GM21360 (cell line): ENCODE results near the gene CACNA1I.

ENCODE experiments used
- ATAC-seq: cut with Tn5 transposase; IDR thresholded peaks from one replicate; pipeline ENCODE4 v1.9.1; 2021; ENCODE audit warnings: mild to moderate bottlenecking, moderate library complexity; ENCODE audit not compliant: unreplicated experiment

Gene CACNA1I

GRCh38 chr22:39567135-39567946 lies 3.2 kb upstream of the CACNA1I start:
- ATAC-seq, result no peak

DNA sequence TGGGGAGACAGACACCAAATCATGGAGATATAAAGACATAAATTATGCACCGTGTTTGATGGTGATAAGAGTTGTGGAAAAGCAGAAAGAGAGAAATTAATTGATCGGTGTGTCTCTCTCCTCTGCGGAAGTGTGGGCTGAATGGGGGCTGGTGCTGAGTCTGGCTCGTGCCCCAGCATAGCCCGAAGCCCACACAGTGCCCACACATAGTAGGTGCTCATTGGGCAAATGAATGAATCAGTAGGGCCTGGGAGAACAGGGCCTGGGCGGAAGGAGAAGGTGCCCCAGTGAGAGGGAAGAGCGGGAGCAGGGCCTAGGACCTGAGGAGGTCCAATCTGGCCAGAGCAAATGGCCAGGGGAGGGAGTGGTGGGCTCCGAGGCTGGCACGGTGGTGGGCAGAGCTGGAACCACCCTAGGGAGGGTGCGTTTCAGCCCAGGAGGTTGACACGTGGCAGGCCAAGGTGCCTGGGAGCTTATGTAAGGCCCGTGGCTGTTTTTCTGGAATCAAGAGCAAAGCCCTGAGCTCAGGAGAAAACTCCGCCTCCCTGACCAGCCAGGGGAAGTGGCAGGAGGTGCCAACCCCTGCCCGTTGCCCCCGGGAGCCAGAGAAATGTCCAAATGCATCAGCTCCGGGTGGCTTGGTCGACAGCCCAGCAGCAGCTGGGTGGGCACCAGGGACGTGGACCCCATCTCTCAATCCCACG lies 2.1 kb upstream of the CACNA1I start:
- no peak for ATAC-seq

- ATAC-seq, result no peak
These were observed 1.5 kb upstream of the CACNA1I start for GRCh38 chr22:39569066-39569465.

- ATAC-seq, result no peak
These were observed 327 bp upstream of the CACNA1I start for GRCh38 chr22:39570226-39570625.

- ATAC-seq, result no peak
These were observed 985 bp downstream of the CACNA1I start for GRCh38 chr22:39571538-39571937.

DNA sequence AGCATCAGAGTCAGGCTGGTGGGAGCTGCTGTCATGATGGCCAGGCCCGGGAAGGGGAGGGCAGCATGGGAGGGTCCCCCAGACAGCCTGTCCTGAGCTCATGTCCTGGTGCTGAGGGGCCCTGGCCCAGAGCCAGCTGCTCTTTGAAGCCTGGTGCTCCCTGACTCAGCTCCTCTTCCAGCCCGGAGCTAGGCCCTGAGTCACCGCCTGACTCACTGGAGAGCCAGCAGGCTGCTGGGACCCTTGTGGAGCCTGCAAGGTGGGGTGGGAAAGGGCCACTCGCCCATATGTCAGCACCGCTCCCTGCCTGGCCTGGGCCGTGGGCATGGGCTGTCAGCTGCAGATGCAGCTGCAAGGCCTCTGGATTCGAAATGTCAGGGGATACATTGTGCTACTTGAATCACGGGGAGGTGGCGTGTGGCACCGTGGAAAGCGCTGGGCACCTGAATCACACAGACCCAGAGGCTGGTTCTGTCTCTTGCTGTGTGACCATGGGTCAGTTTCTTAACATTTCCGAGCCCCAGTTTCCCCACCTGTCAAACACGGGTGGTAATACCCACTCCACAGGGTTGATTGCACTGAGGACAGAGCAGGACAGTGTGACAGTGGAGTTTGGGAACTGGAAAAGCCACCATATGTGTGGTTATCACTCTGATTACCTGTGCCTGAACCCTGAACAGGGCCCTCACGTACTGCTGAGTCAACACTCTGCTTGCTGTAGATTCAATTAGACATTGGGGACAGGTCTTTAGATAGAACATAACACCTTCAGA lies 4.4 kb downstream of the CACNA1I start:
- ATAC-seq, result no peak

DNA sequence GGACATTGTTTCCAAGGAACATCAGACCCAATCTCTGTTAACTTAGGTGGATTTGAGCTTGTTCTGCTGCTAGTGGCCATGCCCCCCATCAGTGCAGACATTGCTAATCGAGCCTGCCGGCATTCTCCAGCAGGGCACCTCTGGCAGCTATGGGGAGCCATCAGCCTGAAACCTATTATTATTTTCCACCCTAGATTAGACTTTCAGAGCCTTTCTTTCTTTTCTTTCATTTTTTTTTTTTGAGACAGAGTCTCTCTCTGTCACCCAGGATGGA lies 4.9 kb downstream of the CACNA1I start:
- no peak for ATAC-seq

DNA sequence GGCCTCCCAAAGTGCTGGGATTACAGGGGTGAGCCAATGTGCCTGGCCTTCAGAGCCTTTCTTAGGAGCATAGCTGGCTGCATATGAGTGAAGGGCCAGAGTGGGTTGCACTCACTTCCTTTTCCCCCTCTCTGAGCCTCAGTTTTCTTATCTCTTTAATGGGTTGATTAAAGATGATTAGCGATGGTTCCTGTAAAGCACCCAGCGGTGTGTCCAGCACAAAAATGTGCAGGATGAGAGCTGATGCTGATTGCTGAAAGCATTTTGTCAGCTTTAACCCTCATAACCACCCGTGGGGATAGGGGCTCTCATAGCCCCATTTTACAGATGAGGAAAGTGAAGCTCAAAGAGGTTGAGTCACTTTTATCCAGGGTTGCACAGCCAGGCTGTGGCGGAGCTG lies 5.5 kb downstream of the CACNA1I start:
- ATAC-seq, result no peak

GRCh38 chr22:39577366-39577765 lies 6.8 kb downstream of the CACNA1I start:
- ATAC-seq, result no peak

DNA sequence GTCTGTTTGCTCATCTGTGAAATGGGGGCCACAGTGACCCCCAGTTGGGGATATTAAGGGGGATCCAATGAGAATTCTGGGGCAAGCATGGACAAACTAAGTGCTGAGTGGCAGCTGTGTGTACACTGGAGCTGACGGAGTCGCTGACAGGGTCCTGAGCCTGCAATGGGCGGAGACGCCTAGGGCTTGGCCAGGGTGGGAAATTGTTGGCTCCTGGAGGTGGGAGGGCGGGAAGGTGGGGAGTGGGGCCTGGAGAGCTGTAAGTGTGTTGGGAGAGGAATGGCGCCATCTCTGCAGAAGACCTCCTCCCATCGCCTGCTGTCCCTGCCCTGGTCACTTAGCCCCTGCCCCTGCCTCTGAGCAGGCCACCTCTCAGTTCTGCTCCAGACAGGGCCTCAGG lies 7.3 kb downstream of the CACNA1I start:
- ATAC-seq, result no peak

GRCh38 chr22:39580006-39580441 lies 9.5 kb downstream of the CACNA1I start:
- ATAC-seq, result no peak

DNA sequence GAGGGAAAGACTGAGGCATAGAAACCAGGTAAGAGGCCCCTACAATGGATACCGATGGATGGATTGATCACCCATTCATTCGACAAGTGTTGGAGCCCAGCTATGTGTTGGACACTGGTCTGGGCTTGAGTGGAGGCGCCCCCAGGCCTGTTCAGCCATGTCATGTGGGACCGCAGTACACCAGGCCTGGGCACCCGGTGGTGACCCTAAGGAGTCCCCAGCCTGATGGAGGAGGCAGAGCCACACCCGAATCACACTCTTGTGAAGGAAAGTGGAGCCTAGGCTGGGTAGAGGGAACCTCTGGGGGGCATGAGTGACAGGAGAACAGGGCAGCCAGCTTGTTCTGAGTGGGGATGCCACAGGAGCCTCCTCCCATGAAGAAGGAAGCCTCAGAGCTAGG lies 10.2 kb downstream of the CACNA1I start:
- ATAC-seq, result no peak

DNA sequence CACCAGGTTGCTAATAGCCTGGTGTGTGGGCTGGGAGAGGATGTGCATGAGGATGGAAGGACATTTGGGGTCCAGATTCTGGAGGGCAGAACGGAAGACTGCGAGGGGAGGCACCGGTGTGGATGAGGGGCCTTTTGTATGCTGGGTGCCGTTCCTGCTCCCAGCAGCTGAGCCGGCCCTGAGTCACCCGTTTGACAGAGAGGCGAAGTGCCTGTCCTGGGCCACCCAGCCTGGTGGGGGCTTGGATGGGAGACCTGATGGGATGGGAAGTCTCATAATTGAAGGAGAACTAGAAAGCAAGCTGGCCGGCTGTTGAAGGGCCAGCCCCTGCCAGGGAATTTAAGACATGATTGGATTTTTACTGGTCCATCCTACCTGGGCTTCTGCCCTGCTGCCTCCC lies 10.8 kb downstream of the CACNA1I start:
- no peak for ATAC-seq

DNA sequence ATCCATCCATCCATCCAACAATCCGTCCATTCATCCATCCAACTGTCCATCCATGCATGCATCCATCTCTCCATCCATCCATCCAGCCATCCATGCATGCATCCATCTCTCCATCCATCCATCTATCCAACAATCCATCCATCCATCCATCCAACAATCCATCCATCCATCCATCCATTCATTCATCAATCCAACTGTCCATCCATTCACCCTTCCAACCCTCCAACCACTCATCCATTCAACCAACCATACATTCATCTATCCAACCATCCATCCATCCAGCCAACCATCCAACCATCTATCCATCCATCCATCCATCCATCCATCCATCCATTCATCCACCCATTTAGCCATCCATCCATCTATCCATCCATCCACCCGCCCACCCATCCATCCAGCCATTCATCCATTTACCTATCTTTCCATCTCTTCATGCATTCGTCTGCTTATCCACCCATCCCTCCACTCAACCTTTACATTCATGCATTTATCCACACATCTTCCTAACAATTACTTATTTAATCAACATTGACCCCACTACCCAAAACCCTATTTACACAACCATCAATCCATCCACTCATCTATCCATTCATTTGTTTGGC lies 12.6 kb downstream of the CACNA1I start:
- ATAC-seq, result no peak

GRCh38 chr22:39589875-39590274 lies 19.3 kb downstream of the CACNA1I start:
- no peak for ATAC-seq

GRCh38 chr22:39592081-39593065 lies 21.8 kb downstream of the CACNA1I start:
- no peak for ATAC-seq

- ATAC-seq, result no peak
These were observed 22.7 kb downstream of the CACNA1I start for GRCh38 chr22:39593066-39593930.

DNA sequence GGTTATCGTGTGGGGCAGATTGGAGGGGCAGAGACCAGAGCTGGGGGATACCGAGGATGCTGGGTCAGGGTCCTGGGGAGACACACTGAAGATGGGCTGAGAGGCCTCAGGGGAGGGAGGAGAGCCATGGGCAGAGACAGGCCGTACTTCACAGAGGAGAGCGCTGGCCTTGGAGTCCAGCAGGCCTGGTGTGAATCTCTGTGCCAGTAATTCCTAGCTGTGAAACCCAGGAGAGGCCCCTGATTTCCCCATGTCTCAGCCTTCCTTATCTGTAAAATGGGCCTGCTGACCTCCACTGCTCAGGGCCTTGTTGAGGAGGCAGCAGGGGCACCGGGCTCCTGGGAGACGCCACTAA lies 23.4 kb downstream of the CACNA1I start:
- no peak for ATAC-seq

DNA sequence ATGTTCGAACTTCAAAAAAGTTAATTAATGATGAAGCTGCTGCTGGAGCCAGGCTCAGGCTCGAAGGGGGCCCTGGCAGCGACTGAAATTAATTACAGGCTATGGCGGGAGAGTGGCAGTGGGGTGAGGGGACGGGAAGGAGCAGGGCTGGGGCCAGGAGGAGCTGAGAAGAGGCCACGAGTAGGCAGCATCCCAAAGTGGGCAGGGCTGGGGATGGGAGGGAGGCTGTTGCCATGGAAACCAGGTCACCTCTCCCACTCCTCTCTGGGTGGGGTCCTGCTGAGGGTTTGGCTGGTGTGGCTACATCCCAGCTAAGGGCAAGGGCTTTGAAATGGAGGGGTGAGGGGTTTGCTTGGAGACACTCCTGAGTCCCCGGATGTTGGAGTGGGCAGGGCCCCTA lies 23.9 kb downstream of the CACNA1I start:
- ATAC-seq, result no peak
